ENCODE measurements around the gene CD72.
A peak's percentile ranks its signal among the peaks of the same experiment; 100 is the strongest.
"Not testable (repeated sequence)": the region's sequence is repeated elsewhere in the genome, so short reads cannot be mapped to it uniquely, and the experiment has no call there.

Gene CD72

GRCh38 chr9:35616681-35617459, 1.3 kb downstream of the CD72 start:
- DNase-seq (ENCODE audit: low read depth), result peak; percentile 32

GRCh38 chr9:35615981-35616680, 2.1 kb downstream of the CD72 start:
- no peak for DNase-seq (ENCODE audit: low read depth)

- no peak for DNase-seq (ENCODE audit: low read depth)
These were observed 5.4 kb downstream of the CD72 start for GRCh38 chr9:35612843-35613242.

GRCh38 chr9:35612066-35612465, 6.1 kb downstream of the CD72 start:
- DNase-seq (ENCODE audit: low read depth), result not testable (repeated sequence)

- DNase-seq (ENCODE audit: low read depth), result peak; percentile 36
These were observed 6.9 kb downstream of the CD72 start for GRCh38 chr9:35611230-35611797.

GRCh38 chr9:35609820-35610163, 8.4 kb downstream of the CD72 start:
- DNase-seq (ENCODE audit: low read depth), result no peak

GRCh38 chr9:35609001-35609819, 9.0 kb downstream of the CD72 start:
- DNase-seq (ENCODE audit: low read depth), result no peak

GRCh38 chr9:35608221-35608620, 10.0 kb downstream of the CD72 start:
- DNase-seq (ENCODE audit: low read depth), result no peak

GRCh38 chr9:35606726-35607125, 11.5 kb downstream of the CD72 start:
- DNase-seq (ENCODE audit: low read depth), result no peak

- no peak for DNase-seq (ENCODE audit: low read depth)
These were observed 12.1 kb downstream of the CD72 start for GRCh38 chr9:35606138-35606504.

- DNase-seq (ENCODE audit: low read depth), result no peak
These were observed 12.7 kb downstream of the CD72 start for GRCh38 chr9:35605351-35606137.

- DNase-seq (ENCODE audit: low read depth), result peak; percentile 71
These were observed 13.4 kb downstream of the CD72 start, which contains the start of gene TESK1 for GRCh38 chr9:35604578-35605350. TESK1 (plus strand) TSS chr9:35605262; CDS start chr9:35605620, 358 bp downstream.

GRCh38 chr9:35603986-35604577, 14.1 kb downstream of the CD72 start:
- peak; percentile 99 for DNase-seq (ENCODE audit: low read depth)

GRCh38 chr9:35603506-35603985, 14.7 kb downstream of the CD72 start:
- no peak for DNase-seq (ENCODE audit: low read depth)

- no peak for DNase-seq (ENCODE audit: low read depth)
These were observed 18.2 kb downstream of the CD72 start for GRCh38 chr9:35599763-35600604.

GRCh38 chr9:35598866-35599590, 19.2 kb downstream of the CD72 start:
- no peak for DNase-seq (ENCODE audit: low read depth)

GRCh38 chr9:35596907-35597306, 21.3 kb downstream of the CD72 start:
- not testable (repeated sequence) for DNase-seq (ENCODE audit: low read depth)

GRCh38 chr9:35594471-35594870, 23.7 kb downstream of the CD72 start:
- no peak for DNase-seq (ENCODE audit: low read depth)

All from T follicular helper cell (primary cell).